HCT116 (cell line): ENCODE measurements around the gene MAML3.

Source experiments
- CEBPB ChIP-seq: IDR thresholded peaks from 2 replicates; pipeline ENCODE4 v1.6.1; 2012; ENCODE audit warnings: low read depth
- EZH2 ChIP-seq: fragments of 200-600 bp; sonication (generic); IDR thresholded peaks from 2 replicates; pipeline ENCODE4 v1.6.1; 2017; ENCODE audit warnings: antibody characterized with exemption, mixed run types
- EZH2phosphoT487 ChIP-seq: fragments of 200-600 bp; IDR thresholded peaks from 2 replicates; pipeline ENCODE4 v1.6.1; 2018; ENCODE audit warnings: antibody characterized with exemption, borderline replicate concordance
- JUND ChIP-seq: IDR thresholded peaks from 2 replicates; pipeline ENCODE4 v1.6.1; 2012
- MAX ChIP-seq: IDR thresholded peaks from 2 replicates; pipeline ENCODE4 v1.6.1; 2012
- POLR2A ChIP-seq: IDR thresholded peaks from 2 replicates; pipeline ENCODE4 v1.7.0; 2011; ENCODE audit warnings: borderline replicate concordance; ENCODE audit not compliant: insufficient read depth, insufficient read length; ENCODE audit errors: extremely low read depth
- POLR2AphosphoS5 ChIP-seq: IDR thresholded peaks from 2 replicates; pipeline ENCODE4 v1.6.1; 2011; ENCODE audit warnings: mild to moderate bottlenecking, low read depth, low read length, moderate library complexity
- SIN3A ChIP-seq: IDR thresholded peaks from 2 replicates; pipeline ENCODE4 v1.6.1; 2012; ENCODE audit warnings: low read depth
- SP1 ChIP-seq: IDR thresholded peaks from 2 replicates; pipeline ENCODE4 v1.6.1; 2012; ENCODE audit warnings: low read depth
- TCF7L2 ChIP-seq: IDR thresholded peaks from 2 replicates; pipeline ENCODE4 v1.7.0; 2011; ENCODE audit warnings: borderline replicate concordance, inconsistent platforms; ENCODE audit not compliant: insufficient read depth, insufficient read length; ENCODE audit errors: extremely low read depth
- YY1 ChIP-seq: IDR thresholded peaks from 2 replicates; pipeline ENCODE4 v1.6.1; 2011; ENCODE audit warnings: low read length, low read depth, moderate library complexity, mild to moderate bottlenecking; ENCODE audit not compliant: insufficient replicate concordance; ENCODE audit errors: extremely low read depth
- ZBTB33 ChIP-seq: IDR thresholded peaks from 2 replicates; pipeline ENCODE4 v1.6.1; 2011; ENCODE audit warnings: mild to moderate bottlenecking, low read length, moderate library complexity; ENCODE audit not compliant: insufficient replicate concordance; ENCODE audit errors: extremely low read depth
- ZNF274 ChIP-seq: fragments of 200-500 bp; sonication (Bioruptor generic); IDR thresholded peaks from 2 replicates; pipeline ENCODE4 v1.6.1; 2014; ENCODE audit warnings: mild to moderate bottlenecking, low read depth, low read length, inconsistent platforms
- TF ChIP-seq, protein P1 (sequence below), 3 experiments: fragments of 200-600 bp in 1 of 3; sonication (generic) in 1 of 3; IDR thresholded peaks in 2 of 3; conservative IDR thresholded peaks in 1 of 3; 2 replicates each; pipeline ENCODE4 v1.5.1; 2012 to 2017; ENCODE audit warnings: low read depth in 2 of 3, low read length in 2 of 3, antibody characterized with exemption in 1 of 3, borderline replicate concordance in 1 of 3, control low read depth in 1 of 3, mild to moderate bottlenecking in 1 of 3, mixed read lengths in 1 of 3, mixed run types in 1 of 3, moderate library complexity in 1 of 3; ENCODE audit not compliant: insufficient read depth in 1 of 3

DNA sequence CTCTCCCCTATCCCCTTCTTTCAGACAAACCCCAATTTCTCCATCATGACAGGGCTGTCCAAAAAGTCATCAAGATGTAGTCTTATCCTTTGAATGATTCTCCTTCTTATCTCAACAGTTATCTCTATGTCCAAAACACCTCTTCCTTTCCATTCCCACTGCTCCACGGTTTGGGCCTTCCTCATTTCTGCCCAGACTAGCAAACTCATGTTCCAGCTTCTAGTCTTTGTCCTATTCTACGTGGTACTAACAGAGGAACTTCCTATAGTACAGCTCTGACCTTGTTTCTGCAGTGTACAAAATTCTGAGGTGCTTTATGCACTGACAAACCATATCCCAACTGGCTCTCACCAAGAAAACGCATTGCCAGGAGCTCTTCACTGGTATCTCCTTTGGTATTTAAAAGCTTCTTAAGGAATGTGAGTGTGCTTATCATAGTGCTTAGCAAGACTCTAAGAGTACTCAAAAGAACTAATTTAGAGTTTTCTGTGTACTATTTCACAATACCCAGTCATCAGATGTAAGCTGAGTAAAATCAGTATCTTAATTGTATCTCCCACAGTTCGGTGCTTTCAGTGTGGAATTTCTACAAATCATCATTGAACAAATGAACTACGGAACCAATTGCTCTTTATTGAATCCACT lies 65.5 kb downstream of the MAML3 start:
- TF ChIP-seq POLR2A: no peak
- TF ChIP-seq, protein P1, sequence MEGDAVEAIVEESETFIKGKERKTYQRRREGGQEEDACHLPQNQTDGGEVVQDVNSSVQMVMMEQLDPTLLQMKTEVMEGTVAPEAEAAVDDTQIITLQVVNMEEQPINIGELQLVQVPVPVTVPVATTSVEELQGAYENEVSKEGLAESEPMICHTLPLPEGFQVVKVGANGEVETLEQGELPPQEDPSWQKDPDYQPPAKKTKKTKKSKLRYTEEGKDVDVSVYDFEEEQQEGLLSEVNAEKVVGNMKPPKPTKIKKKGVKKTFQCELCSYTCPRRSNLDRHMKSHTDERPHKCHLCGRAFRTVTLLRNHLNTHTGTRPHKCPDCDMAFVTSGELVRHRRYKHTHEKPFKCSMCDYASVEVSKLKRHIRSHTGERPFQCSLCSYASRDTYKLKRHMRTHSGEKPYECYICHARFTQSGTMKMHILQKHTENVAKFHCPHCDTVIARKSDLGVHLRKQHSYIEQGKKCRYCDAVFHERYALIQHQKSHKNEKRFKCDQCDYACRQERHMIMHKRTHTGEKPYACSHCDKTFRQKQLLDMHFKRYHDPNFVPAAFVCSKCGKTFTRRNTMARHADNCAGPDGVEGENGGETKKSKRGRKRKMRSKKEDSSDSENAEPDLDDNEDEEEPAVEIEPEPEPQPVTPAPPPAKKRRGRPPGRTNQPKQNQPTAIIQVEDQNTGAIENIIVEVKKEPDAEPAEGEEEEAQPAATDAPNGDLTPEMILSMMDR (IDR thresholded peaks at IDR 0.05 in 2 of 3, conservative IDR thresholded peaks at IDR 0.05 in 1 of 3; ENCODE audit: borderline replicate concordance in 1 of 3, insufficient read depth in 1 of 3, low read depth in 2 of 3, low read length in 2 of 3): no peak
- TF ChIP-seq EZH2: no peak
- no peak for TF ChIP-seq MAX
- TF ChIP-seq CEBPB: no peak
- no peak for TF ChIP-seq SP1
- no peak for TF ChIP-seq POLR2AphosphoS5
- no peak for TF ChIP-seq EZH2phosphoT487
- no peak for TF ChIP-seq ZNF274
- no peak for TF ChIP-seq JUND
- no peak for TF ChIP-seq ZBTB33
- no peak for TF ChIP-seq YY1
- no peak for TF ChIP-seq TCF7L2
- TF ChIP-seq SIN3A: no peak
